DMS114 treated with DMSO at 0.1 percent for 48 hours (cell line): ENCODE data around the gene WDR13.
"Not testable (repeated sequence)": the region's sequence is repeated elsewhere in the genome, so short reads cannot be mapped to it uniquely, and the experiment has no call there.

Source experiments
- DNase-seq: peaks from one replicate; lab custom pipeline; 2025; ENCODE audit not compliant: unreplicated experiment; lab: John Stamatoyannopoulos, UW

The WDR13 gene

GRCh38 chrX:48652055-48652579 lies 54.8 kb downstream of the WDR13 start:
- DNase-seq: not testable (repeated sequence)

GRCh38 chrX:48654746-48655145 lies 57.5 kb downstream of the WDR13 start:
- not testable (repeated sequence) for DNase-seq
